Measurements from ENCODE around the gene L3MBTL1. TPM values are rescaled to one million over a fixed set of nuclear protein-coding genes. Genes with fewer than 3 reads are reported as not detected.

Gene L3MBTL1
- total RNA-seq, 1 experiment from 2014 or later = 24.9 TPM

GRCh38 chr20:43548273-43548880 lies 40.9 kb downstream of the L3MBTL1 start:
- H3K36me3 ChIP-seq (ENCODE audit: control insufficient read depth, insufficient read depth, low read length) = no peaks in the 10 kb centered on the region
- ChIA-PET POLR2A (interaction anchor here (0.5 kb wide), 1 partner anchor 187 kb away, joined by 6 read pairs; no protein-coding TSS in a partner anchor), CTCF (no interaction called here)
- TF ChIP-seq CTCF (IDR thresholded peaks at IDR 0.05) = no peak
- no peak for TF ChIP-seq TCF7L2 (IDR thresholded peaks at IDR 0.05; ENCODE audit: low read depth, low read length)
- TF ChIP-seq SIN3A (IDR thresholded peaks at IDR 0.05; ENCODE audit: borderline replicate concordance, insufficient read depth, low read depth, low read length) = no peak
- no peak for TF ChIP-seq REST (IDR thresholded peaks at IDR 0.05; ENCODE audit: insufficient read depth in 1 of 2, low read depth in 2 of 2, low read length in 1 of 2)
- TF ChIP-seq POLR2AphosphoS5 (IDR thresholded peaks at IDR 0.05; ENCODE audit: low read depth, low read length) = no peak
- intact Hi-C loops (cut with micrococcal nuclease; ENCODE audit: unreplicated experiment) = loop anchor here (10.0 kb wide), 1 partner anchor 146 kb away; no protein-coding TSS in a partner anchor
- no peak for ATAC-seq
- no peaks in the 10 kb centered on the region for H3K27me3 ChIP-seq (ENCODE audit: control insufficient read depth, insufficient read depth, low read length)
- in situ Hi-C loops (cut with HindIII; ENCODE audit: low pct_unique_long_range_greater_than_20kb, low sequenced_read_pairs) = no loop called here
- no peaks in the 10 kb centered on the region for H3K9me3 ChIP-seq (ENCODE audit: control insufficient read depth, insufficient read depth, low read depth, low read length)
- H3K4me3 ChIP-seq (ENCODE audit: low read depth in 2 of 2, low read length in 2 of 2) = no peak overlapping the region
- H3K4me1 ChIP-seq (ENCODE audit: control insufficient read depth, insufficient read depth, low read length) = no peaks in the 10 kb centered on the region
- no peak for DNase-seq (ENCODE audit: low read depth, low spot score)
- H3K27ac ChIP-seq (ENCODE audit: low read length) = no peak overlapping the region
- BruUV-seq (replicated peaks) = no TSS peak

- Histone ChIP-seq H3K9me3 (ENCODE audit: control insufficient read depth, insufficient read depth, low read depth, low read length) (no peaks in the 10 kb centered on the region), H3K36me3 (ENCODE audit: control insufficient read depth, insufficient read depth, low read length) (no peaks in the 10 kb centered on the region), H3K27me3 (ENCODE audit: control insufficient read depth, insufficient read depth, low read length) (no peaks in the 10 kb centered on the region), H3K27ac (ENCODE audit: low read length) (no peak overlapping the region), H3K4me3 (ENCODE audit: low read depth in 2 of 2, low read length in 2 of 2) (no peak overlapping the region), H3K4me1 (ENCODE audit: control insufficient read depth, insufficient read depth, low read length) (no peaks in the 10 kb centered on the region)
- POLR2A ChIA-PET = interaction anchor here (0.6 kb wide), 2 partner anchors 20 to 148 kb away, joined by 3 read pairs; no protein-coding TSS in a partner anchor
- BruUV-seq (replicated peaks) = no TSS peak
- in situ Hi-C loops (cut with HindIII; ENCODE audit: low pct_unique_long_range_greater_than_20kb, low sequenced_read_pairs) = no loop called here
- CTCF ChIA-PET = no interaction called here
- ATAC-seq (no peak), DNase-seq (ENCODE audit: low read depth, low spot score) (no peak)
- no peak for TF ChIP-seq POLR2AphosphoS5 (IDR thresholded peaks at IDR 0.05; ENCODE audit: low read depth, low read length)
- TF ChIP-seq TCF7L2 (IDR thresholded peaks at IDR 0.05; ENCODE audit: low read depth, low read length) = no peak
- no peak for TF ChIP-seq CTCF (IDR thresholded peaks at IDR 0.05)
- intact Hi-C loops (cut with micrococcal nuclease; ENCODE audit: unreplicated experiment) = loop anchor here (10.0 kb wide), 1 partner anchor 145 kb away; no protein-coding TSS in a partner anchor
These were observed 42.0 kb downstream of the L3MBTL1 start for GRCh38 chr20:43549416-43550065.

Measured in Panc1 (cell line).